H1 (cell line): Measurements from ENCODE around the gene DMWD. TPM values are rescaled to one million over a fixed set of nuclear protein-coding genes. Genes with fewer than 3 reads are reported as not detected.
A peak's percentile ranks its signal among the peaks of the same experiment; 100 is the strongest.

Source experiments
- ASH2L ChIP-seq: fragments of 200-600, 300-600 bp; sonication (generic); IDR thresholded peaks from one replicate; pipeline ENCODE4 v1.7.1; 2017; ENCODE audit warnings: low read length
- CHD1 ChIP-seq: IDR thresholded peaks from 2 replicates; pipeline ENCODE4 v1.6.1; 2012; ENCODE audit warnings: low read depth, low read length, improper control_type of control experiment
- CTBP2 ChIP-seq: IDR thresholded peaks from 2 replicates; pipeline ENCODE4 v1.7.0; 2011; ENCODE audit warnings: borderline replicate concordance, mild to moderate bottlenecking, moderate library complexity, mixed read lengths, low read length; ENCODE audit not compliant: insufficient read depth, insufficient read length
- JUN ChIP-seq: IDR thresholded peaks from 2 replicates; pipeline ENCODE4 v1.6.1; 2011; ENCODE audit warnings: low read depth, mild to moderate bottlenecking, improper control_type of control experiment, low read length
- KDM4A ChIP-seq: IDR thresholded peaks from one replicate; pipeline ENCODE4 v1.7.1; 2012; ENCODE audit warnings: low read depth, mild to moderate bottlenecking, moderate library complexity, low read length, inconsistent platforms; ENCODE audit not compliant: severe bottlenecking
- SIN3A ChIP-seq, 2 experiments: IDR thresholded peaks in 1 of 2; conservative IDR thresholded peaks in 1 of 2; 2 replicates each; pipeline ENCODE4 v1.6.1; 2011 to 2012; ENCODE audit warnings: low read length in 2 of 2, improper control_type of control experiment in 1 of 2, low read depth in 1 of 2, mild to moderate bottlenecking in 1 of 2
- SP1 ChIP-seq: IDR thresholded peaks from 2 replicates; pipeline ENCODE4 v1.6.1; 2011; ENCODE audit warnings: low read depth, low read length
- SP2 ChIP-seq: IDR thresholded peaks from 2 replicates; pipeline ENCODE4 v1.6.1; 2012; ENCODE audit warnings: mild to moderate bottlenecking, low read length, inconsistent platforms
- SUZ12 ChIP-seq: fragments of 200-600 bp; sonication (generic); IDR thresholded peaks from 2 replicates; pipeline ENCODE4 v1.6.1; 2012; ENCODE audit warnings: mild to moderate bottlenecking, inconsistent platforms, low read length, moderate library complexity, mixed read lengths
- TAF7 ChIP-seq: optimal IDR thresholded peaks from 2 replicates; pipeline ENCODE3; 2011; ENCODE audit warnings: low read depth, mild to moderate bottlenecking, inconsistent platforms, low read length, moderate library complexity, borderline replicate concordance
- TCF12 ChIP-seq: IDR thresholded peaks from 2 replicates; pipeline ENCODE4 v1.6.1; 2011; ENCODE audit warnings: low read depth, mild to moderate bottlenecking, low read length
- polyA plus RNA-seq, 7 experiments: library from polyadenylated mRNA; depleted of rRNA in 3 of 7; stranded (reverse) in 5 of 7; unstranded in 2 of 7; fragments of >200 nt in 5 of 7; fragments of 200-250 nt in 2 of 7; gene quantifications; 1 replicate in 5 of 7; 2 replicates in 1 of 7; 4 replicates in 1 of 7; pipeline versions ENCODE4 v1.2.1 to v1.2.3, GENCODE V29; 2011 to 2013; ENCODE audit warnings: missing spikeins in 2 of 7, mixed read lengths in 2 of 7
- total RNA-seq: library from RNA; stranded (reverse); fragmentation: NEBNext Ultra II Directional; extraction: Animal tissue kit (Norgen Biotek cat#: 25700); gene quantifications from 2 replicates; pipeline ENCODE4 v1.2.1, GENCODE V29; 2021
- TF ChIP-seq, protein P1 (sequence below): IDR thresholded peaks from 2 replicates; pipeline ENCODE4 v1.6.1; 2011; ENCODE audit warnings: low read length, improper control_type of control experiment

The DMWD gene
- total and polyA plus RNA-seq, 2 of the 8 experiments (the other 6 are each of a cell fraction or from before 2014, with no cell fraction given), result 13.6 to 41.0 TPM

DNA sequence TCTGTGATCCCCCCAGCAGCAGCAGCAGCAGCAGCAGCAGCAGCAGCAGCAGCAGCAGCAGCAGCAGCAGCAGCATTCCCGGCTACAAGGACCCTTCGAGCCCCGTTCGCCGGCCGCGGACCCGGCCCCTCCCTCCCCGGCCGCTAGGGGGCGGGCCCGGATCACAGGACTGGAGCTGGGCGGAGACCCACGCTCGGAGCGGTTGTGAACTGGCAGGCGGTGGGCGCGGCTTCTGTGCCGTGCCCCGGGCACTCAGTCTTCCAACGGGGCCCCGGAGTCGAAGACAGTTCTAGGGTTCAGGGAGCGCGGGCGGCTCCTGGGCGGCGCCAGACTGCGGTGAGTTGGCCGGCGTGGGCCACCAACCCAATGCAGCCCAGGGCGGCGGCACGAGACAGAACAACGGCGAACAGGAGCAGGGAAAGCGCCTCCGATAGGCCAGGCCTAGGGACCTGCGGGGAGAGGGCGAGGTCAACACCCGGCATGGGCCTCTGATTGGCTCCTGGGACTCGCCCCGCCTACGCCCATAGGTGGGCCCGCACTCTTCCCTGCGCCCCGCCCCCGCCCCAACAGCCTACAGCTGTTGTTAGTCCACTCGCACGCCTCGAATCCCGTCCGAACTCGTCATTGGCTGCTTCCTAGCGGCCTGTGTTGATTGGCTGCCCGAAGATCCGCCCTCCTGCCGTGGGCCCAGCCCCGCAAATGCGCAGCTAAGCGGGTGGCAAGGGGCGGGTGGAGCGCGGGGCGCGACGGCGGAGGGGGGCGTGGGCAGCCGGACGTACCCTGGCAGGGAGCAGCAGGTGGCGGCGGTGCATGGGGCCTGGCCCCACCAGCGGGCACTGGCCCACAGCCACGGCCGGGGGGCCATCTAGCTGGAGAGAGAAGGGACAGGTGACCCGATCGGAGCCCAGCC is 22.2 kb downstream of the DMWD start (continued):
- TF ChIP-seq ASH2L (no peak), JUN (no peak), TAF7 (peak; percentile 75), SIN3A (conservative IDR thresholded peaks at IDR 0.05 in 1 of 2, IDR thresholded peaks at IDR 0.05 in 1 of 2; ENCODE audit: low read depth in 1 of 2, low read length in 2 of 2) (peak; percentile 3 to 67; a peak in 2 of 4 replicates), SP2 (no peak), CTBP2 (no peak), CHD1 (no peak), SP1 (peak; percentile 81; the same call in 1 of the 2 replicates), SUZ12 (no peak), TCF12 (no peak), KDM4A (peak; percentile 41)
- TF ChIP-seq, protein P1, sequence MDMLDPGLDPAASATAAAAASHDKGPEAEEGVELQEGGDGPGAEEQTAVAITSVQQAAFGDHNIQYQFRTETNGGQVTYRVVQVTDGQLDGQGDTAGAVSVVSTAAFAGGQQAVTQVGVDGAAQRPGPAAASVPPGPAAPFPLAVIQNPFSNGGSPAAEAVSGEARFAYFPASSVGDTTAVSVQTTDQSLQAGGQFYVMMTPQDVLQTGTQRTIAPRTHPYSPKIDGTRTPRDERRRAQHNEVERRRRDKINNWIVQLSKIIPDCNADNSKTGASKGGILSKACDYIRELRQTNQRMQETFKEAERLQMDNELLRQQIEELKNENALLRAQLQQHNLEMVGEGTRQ, result peak; percentile 14; the same call in 1 of the 2 replicates
